ENCODE results near the gene LSS.
A peak's percentile ranks its signal among the peaks of the same experiment; 100 is the strongest.

LSS gene

DNA sequence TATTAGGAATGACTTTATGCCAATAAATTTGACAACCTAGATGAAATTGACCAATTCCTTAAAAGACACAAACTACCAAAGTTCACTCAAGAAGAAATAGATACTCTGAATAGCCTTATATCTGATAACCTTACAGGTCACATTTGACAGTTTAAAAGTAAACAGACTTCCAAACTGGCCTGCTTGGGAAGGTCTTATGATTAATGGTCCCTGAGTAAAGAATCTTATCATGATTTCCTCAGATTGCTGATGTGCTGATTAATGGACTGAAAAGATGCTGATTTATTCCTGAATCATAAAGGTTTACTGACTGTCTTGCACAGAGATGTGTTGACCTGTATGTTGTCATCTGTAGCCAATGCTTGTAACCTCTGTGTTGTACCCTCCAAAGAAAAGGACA is 63.5 kb downstream of the LSS start:
- no peak for DNase-seq

DNA sequence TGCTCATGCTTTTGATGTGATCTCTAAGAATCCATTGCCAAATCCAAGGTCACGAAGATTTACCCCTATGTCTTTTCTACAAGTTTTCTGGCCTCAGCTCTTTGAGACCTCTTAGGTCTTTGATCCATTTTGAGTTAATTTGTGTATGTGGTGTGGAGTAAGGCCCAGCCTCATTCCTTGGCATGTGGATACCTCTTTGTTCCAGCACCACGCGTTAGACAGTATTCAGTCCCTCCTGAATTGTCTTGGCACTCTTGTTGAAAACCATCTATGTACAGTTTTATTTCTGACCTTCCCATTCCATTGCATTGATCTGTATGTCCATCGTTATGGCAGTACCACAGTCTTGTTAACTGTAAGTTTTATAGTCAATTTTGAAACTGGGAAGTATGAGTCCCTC is 65.2 kb downstream of the LSS start:
- no peak for DNase-seq

DNA sequence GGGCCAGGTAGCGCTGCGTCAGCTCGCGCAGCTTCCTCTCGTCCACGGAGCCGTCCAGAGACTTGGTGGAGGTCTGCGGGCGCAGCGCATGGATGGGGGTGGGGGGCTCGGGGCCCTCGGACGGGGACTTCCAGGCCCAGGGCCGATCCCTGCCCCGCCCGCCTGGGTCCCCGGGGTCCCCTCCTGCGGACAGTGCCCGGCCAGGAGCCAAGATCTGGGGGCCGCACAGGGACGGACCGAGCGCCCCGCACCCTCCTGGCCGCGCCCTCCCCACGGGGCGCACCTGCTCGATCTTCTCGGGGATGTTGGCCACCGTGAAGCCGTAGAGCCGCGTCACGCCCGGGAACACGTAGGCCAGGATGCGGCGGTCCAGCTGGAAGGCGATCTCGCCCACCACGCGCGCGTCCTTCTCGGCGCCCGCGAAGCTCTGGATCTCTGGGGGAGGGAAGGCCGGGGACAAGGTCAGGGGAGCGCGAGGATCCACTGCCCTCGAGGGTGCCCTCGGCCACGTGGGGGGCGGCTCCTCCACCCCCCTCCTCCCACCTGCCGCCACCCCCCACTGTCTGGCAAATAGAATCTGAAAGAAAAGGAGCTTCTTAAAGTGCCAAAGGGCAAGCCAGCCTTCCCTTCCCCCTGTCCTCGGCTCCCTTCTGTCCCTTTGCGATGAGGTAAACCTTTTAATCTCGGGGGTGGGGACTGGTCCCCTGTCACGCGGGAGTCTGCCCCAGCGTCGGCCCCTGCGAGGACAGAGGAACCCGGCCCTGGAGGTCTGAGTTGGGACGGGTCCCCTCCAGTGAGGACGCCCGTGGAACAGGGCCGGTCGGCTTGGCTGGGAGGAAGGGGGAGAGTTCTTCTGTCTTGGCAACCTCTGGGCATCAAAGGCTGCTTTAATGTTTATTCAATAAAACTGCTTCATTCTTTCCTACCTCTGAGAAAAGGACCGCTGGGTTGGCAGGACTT is 66.7 kb downstream of the LSS start:
- DNase-seq = no peak

DNA sequence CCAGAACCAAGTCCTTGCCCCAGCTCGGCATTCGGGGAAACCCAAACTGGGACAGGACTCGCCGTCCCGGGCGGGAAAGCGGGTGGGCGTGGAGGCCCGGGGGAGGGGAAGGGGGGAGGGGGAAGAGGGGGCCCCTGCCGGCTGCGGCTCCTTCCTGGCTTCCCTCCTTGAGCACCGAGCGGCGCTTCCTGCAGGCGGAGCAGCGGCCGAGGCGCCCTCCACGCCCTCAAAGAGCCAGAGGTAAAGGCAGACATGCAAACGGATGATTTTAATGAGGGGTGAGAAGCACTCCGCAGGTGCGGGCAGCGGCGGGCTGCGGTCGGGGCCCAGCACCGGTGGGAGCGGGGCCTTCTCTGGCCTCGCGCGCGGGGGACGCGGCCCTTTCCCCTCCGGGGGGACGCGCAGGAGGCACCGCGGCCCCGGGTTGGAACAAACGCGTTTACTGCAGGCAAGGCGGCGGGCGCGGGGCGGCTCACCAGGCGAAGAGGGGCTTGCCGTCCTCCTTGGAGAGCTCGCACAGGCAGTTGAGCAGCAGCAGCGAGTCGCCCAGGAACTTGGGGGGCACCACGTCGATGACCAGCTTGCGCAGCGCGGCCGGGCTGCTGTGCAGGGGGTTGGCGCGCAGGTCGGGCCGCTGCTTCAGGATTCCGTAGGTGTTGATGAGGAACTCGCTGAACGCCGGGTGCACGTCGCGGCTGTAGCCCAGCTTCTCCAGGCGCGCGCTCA is 67.5 kb downstream of the LSS start:
- no peak for DNase-seq

DNA sequence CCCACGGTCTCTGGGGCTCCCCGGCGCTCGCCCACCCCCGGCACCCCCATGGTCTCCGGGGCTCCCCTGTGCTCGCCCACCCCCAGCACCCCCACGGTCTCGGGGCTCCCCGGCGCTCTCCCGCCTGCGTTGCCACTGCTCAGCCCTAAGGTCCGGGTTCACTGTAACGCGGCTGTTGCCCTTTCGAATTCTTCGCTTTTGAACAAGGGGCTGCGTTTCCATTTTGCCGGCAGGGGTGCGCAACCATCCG is 68.0 kb downstream of the LSS start:
- DNase-seq = no peak

DNA sequence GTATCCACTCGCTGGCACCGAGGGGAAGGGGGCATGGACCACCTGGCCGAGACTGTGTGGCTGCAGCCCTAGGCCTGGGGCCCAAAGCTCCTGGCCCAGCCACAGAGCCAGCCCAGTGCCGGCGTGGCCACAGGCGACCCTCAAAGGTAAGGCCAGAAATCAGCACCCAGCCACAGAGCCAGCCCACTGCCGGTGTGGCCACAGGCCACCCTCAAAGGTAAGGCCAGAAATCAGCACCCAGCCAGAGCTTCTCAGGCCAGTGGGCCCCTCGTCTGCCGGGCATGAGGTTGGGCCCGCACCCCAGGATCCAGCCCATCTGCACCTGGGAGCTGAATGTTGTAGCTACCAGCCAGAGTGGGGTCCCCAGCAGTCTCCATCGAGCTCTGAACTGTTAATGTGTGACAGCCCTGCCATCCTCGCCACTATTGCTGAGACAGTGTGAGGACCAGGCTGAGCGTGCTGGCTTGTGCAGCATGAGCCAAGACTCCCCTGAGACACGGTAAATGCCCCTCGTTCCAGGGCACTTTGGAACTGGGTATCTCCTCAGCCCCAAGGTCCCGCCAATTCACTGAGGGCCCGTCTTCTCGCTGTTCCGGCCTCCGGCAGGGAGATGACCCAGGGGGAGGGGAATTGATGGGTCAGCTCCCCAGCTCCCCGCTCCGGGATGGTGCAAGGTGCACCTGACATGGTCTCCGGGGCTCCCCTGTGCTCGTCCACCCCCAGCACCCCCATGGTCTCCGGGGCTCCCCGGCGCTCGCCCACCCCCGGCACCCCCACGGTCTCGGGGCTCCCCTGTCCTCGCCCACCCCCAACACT is 68.5 kb downstream of the LSS start:
- no peak for DNase-seq

DNA sequence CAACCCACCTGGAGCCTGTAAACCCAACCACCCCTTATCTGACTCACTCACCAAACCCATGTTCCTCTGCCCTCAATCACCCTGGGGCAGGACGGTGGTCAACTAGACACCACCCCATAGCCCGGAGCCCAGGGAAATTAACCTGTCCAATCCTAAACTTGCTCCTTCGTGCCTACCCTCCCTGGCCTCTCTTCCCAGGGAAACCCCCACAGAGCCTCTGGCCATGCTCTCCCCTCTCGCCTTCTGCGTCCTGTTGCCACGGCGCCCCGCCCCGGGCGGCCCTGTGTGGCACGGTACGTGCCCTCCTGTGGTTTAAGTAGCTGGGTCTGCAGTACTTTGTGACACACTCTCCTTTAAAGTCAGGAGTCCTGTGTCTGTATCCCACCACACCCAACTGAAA is 69.2 kb downstream of the LSS start:
- no peak for DNase-seq

DNA sequence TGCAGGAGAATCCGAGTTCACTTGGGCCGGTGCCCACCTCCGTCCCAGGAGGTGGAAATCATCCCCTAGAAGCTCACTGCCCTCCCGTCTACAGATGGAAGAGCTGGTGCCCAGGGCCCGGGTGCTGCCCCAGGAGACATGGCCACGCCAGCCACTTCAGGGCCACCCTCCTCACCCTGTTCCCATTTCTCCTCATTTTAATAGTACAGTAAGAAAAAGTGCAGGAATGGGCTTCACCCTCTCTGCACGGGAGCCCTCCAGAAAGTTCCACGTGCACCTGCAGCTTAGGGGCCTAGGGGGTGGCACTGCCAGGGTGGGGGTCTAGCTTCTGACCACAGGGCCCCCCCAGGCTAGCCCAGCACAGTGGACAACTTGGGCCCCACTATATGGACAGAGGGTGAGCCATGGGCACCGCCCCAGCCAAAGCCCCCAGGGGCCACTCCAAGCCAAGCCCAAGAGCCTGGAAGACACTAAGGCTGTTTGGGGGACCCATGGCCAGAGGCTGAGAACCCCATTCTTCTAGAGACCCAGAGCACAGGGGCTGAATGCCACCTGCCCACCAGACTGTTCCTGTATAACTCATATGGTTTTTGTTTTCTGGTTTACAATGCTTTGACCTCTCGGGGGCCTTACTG is 69.8 kb downstream of the LSS start:
- no peak for DNase-seq

DNA sequence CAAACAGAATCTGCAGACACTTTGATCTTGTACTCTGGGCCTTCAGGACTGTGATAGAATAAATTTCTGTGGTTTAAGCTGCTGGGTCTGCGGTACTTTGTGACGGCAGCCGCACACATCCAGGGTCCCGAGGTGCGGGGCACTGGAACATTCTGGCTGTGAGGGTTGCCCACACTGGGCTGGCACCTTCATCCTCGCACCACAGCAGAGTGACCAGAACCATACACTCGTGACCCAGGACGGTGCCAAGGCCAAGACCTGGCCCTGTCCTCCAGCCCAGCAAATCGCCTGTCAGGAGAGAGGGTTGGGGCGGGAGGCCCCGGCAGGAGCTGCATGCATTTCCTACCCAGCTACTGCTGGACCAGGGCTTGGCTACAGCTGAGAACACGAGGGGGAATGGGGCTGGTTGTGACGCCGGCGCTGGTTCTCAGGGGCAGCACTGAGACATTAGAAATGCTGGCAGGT is 70.6 kb downstream of the LSS start:
- no peak for DNase-seq

DNA sequence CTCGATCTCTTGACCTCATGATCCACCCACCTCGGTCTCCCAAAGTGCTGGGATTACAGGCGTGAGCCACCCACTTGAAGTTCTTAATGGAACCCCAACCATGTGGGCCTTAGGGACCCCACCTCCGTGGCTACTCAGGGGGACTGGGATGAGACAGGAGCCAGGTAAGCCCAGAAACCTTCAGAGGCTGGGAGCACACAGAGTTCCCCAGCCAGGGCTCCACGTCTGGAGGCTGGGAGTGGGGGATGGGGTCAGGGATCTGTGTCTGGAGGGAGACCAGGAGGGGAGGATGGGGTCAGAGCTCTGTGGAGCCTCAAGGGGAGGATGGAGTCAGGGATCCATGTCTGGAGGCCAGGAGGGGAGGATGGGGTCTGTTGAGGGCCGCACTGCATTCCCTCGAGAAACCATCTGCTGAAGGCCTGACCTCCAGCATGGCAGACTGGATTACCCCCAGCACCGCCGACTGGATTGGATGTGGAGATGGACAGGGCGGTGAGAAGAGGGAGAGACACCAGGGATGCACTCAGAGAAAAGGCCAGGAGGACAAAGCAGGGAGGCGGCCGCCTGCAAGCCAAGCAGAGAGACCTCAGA is 71.1 kb downstream of the LSS start:
- no peak for DNase-seq

DNA sequence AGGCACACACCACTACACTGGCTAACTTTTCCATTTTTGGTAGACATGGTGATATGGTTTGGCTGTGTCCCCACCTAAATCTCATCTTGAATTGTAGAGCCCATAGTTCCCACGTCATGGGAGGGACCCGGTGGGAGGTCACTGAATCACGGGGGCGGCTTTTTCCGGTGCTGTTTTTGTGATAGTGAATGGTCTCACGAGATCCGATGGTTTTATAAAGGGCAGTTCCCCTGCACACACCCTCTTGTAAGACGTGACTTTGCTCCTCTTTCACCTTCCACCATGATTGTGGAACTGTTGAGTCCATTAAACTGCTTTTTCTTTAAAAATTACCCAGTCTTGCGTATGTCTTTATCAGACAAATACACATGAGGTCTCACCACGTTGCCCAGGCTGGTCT is 71.9 kb downstream of the LSS start:
- no peak for DNase-seq

DNA sequence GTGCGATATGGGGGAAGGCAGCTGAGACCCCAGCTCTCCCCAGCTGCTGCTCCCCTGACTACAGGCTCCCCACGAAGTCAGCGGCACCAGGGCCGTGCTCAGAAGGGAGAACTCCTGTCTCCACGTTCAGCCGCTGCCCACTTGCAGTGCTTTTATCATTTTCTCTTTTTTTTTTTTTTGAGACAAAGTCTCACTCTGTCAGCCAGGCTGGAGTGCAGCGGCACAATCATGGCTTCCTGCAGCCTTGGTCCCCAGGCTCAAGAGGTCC is 72.3 kb downstream of the LSS start:
- DNase-seq = no peak

DNA sequence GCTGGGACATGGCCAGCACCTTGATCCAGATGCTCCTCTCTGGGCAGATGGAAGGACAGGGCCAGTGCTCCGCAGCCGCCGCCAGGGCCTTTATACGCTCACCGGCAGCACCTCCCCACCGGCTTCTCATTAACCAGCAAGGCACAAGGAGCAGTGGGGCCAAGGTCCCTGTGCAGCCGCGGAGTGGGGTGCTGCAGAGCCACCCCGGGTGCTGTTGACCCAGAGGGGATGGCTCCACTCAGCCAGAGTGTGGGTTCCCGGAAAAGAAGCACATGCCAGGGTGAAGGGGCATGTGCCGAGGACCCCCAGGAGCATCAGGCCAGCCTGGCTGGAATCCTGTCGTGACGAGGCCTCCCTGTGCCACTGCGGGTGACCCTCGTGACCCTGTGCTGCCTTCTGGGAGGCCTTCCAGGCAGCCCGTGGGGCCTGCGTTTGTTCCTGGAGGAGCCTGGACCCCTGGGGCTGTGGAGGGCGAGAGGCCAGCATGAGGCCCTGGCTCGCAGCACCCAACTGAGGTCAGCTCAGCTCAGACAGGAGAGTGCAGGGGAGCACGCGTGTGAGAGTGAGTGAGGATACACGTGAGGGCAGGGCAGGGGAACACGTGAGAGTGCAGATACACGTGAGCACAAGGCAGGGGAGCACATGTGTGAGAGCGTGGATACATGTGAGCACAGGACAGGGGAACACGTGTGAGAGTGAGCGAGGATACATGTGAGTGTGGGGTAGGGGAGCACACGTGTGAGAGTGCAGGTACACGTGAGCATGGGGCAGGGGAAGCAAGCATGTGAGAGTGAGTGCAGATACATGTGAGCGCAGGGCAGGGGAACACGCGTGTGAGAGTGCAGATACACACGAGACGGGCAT is 72.8 kb downstream of the LSS start, which contains the start of gene FTCD:
FTCD (minus strand) TSS at position 66 of the 864 bp plus-strand sequence; CDS start at position 10, 56 bp downstream.
- DNase-seq = no peak

DNA sequence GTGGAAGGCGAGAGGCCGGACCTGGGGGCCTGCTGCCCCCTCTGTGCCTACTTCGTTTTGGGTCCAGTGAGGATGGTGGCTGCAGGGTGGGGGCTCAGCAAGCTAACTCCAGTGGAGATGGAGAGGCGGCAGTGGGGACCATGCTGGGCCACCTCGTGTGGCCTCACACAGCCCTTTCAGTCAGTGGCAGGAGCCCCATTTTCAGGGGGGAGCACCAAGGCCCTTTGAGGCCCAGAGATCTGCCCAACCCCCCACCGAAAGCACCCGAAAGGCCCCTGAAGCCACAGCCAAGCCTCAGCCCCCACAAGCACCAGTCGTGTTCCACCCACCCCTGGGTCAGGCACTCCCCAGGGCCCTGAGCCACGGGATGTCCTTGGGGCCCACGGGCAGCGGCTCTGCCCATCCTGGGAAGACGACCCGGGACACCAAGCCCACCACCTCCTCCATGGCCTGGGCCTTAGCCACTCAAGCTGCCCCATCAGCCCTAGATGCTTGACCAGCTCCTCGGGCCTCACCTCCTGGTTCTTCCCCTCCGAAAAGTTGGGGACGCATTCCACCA is 73.5 kb downstream of the LSS start:
- DNase-seq = no peak

DNA sequence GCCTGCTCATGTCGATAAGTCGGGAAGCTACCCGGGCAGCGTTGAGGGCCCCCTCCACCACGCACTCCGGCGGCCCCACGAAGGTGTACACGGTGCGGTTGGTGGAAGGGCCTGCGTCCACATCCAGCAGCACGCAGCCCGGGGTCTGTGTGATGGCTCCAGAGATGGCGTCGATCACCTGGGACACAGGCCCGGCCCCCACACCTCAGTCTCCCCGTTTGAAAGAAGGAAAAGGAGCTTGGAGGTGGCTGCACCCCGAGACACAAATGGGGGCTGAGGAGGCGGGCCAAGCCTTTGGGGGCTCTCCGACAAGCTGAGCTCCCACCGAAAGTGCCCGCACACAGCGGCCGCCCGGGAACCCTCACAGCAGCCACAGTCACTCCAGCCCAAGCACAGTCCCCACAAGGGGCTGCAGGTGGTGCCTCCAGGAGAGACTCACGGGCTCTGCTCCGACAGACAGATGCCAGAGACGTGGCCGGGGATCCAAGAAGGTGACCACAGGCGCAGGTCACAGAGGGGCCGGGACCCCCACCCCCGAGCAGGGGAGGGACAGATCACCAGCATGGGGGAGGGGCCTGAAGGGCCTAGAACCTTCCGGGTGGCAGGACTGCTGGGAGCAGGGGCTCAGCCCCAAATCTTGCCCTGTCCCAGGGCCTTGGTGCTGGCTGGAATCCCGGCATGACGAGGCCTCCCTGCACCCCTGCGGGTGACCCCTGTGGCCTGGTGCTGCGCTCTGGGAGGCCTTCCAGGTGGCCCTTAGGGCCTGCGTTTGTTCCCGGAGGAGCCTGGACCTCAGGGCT is 74.2 kb downstream of the LSS start:
- no peak for DNase-seq

DNA sequence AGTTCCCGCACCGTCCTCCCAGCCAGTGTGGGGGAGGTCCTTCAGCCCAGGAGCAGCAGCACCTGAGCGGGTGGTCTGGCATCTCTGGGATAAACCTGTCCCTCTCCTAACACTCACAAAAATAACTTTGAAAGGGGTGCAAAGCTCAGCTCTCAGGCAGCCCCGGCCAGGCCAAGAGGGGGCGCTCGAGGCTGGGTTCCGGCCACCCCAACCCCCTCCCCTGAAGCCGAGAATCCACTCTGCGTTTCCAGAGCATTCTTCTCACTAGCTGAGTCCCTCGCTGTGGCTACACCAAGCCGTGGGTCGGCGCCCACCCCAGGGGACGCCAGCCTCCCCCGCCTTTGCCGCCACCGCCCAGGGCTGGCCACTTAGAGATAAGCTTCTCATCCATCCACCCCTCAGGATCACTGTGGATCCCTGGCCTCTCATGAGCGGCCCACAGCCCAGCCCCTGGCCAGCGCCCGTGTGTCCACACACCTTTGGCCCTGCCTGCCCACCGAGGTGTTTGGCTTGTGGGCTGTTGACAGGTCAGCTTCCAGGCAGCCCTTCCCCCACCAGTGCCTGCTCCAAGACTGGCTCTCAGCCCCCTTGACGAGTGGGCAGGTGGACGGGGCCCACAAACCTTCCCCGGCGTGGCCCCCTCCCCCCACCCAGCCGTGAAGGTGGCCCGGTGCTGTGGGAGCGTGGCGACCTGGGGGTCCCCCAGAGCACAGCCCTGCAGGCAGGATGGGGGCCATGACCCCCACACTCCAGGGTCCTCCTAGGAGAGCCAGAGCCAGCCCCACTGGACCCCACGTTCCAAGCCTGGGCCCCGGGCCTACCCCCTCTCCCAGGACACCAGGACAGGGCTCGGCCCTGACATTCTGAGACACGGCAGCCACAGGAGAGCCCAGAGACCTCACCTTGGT is 75.1 kb downstream of the LSS start:
- DNase-seq = peak; percentile 65

DNA sequence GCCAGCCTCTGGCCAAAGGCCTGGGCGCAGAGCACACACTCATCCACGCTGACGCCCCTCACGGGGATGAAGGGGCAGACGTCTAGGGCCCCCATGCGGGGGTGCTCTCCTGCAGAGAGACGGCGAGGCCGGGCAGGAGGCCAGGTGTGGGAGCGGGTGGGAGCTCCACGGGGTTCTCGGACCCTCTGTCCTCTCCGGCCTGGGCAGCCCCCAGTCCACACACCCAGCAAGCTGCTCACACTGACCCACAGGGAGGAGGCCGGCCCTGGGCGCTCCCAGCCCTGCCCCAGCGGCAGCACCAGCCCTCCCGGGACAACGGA is 75.7 kb downstream of the LSS start:
- no peak for DNase-seq

DNA sequence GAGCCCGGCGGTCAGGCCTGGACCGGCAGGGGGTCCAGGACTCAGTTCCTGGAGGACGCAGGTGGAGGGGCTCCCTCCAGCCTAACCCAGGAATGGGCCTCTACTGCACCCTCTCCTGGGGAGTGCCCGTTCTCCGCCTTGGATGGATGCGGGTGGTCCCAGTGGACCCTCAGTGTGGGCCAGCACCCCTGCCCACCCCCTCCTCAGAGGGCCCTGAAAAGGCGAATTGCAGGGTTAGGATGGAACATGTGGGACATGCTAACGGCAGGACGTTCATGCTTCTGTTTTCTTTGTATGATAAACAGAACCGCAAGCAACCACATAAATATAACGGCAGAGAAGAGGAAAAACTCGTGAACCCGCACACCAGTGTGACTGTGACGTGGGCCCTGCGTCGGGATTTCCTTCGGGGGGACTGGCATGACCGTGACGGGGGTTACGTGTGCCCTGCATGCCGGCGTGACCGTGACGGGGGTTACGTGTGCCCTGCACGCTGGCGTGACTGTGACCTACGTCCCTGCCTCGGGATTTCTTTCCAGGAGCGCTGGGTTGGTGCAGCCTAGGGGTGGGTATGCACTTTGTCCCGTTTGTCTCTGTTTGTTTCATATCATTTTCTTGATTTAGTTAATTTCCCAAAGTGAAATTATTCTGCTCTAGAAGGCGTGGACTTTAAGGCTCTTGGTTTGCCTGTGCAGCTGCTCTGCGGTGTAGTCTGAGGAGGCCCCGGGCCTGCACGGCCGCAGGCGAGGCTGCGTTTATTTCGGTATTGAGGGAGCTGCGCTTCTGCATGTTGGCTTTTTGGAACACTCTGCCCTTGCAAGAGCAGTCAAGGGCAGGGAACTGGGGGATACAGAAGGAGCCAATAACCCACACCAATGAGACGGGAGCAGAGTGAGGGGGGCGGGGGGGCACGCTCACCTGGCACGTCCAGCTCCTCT is 76.3 kb downstream of the LSS start:
- DNase-seq = no peak
